GM18861 (cell line): ENCODE data around the gene SLC13A5.
"Not testable (repeated sequence)": the region's sequence is repeated elsewhere in the genome, so short reads cannot be mapped to it uniquely, and the experiment has no call there.

ENCODE experiments used
- ATAC-seq: cut with Tn5 transposase; IDR thresholded peaks from one replicate; pipeline ENCODE4 v1.9.1; 2021; ENCODE audit not compliant: unreplicated experiment

Gene SLC13A5

GRCh38 chr17:6713130-6713917 lies at the start of gene SLC13A5:
SLC13A5 (minus strand) TSS chr17:6713369; CDS start chr17:6713333, 36 bp downstream.
- ATAC-seq: no peak

- no peak for ATAC-seq
Observed at GRCh38 chr17:6761779-6762178, 48.6 kb upstream of the SLC13A5 start.

GRCh38 chr17:6757747-6758146 lies 44.6 kb upstream of the SLC13A5 start:
- no peak for ATAC-seq

GRCh38 chr17:6756425-6757031 lies 43.4 kb upstream of the SLC13A5 start:
- ATAC-seq: no peak

- ATAC-seq: peak; percentile 57
Observed at GRCh38 chr17:6755731-6756184, 42.6 kb upstream of the SLC13A5 start, which contains the start of gene XAF1. XAF1 (plus strand) TSS chr17:6756046; CDS start chr17:6756079, 33 bp downstream.

GRCh38 chr17:6755281-6755680 lies 42.1 kb upstream of the SLC13A5 start:
- no peak for ATAC-seq

GRCh38 chr17:6753546-6753945 lies 40.4 kb upstream of the SLC13A5 start:
- ATAC-seq: no peak

- no peak for ATAC-seq
Observed at GRCh38 chr17:6753006-6753445, 39.9 kb upstream of the SLC13A5 start.

GRCh38 chr17:6752068-6752909 lies 39.1 kb upstream of the SLC13A5 start:
- no peak for ATAC-seq

- ATAC-seq: no peak
Observed at GRCh38 chr17:6749519-6749918, 36.4 kb upstream of the SLC13A5 start.

GRCh38 chr17:6748617-6749016 lies 35.4 kb upstream of the SLC13A5 start:
- no peak for ATAC-seq

GRCh38 chr17:6746665-6747064 lies 33.5 kb upstream of the SLC13A5 start:
- ATAC-seq: not testable (repeated sequence)

- no peak for ATAC-seq
Observed at GRCh38 chr17:6729531-6729930, 16.4 kb upstream of the SLC13A5 start.

GRCh38 chr17:6724009-6724408 lies 10.8 kb upstream of the SLC13A5 start:
- ATAC-seq: no peak

GRCh38 chr17:6721744-6722143 lies 8.6 kb upstream of the SLC13A5 start:
- no peak for ATAC-seq

- ATAC-seq: no peak
Observed at GRCh38 chr17:6716736-6717135, 3.6 kb upstream of the SLC13A5 start.

GRCh38 chr17:6714315-6714874 lies 1.2 kb upstream of the SLC13A5 start:
- ATAC-seq: no peak

- no peak for ATAC-seq
Observed at GRCh38 chr17:6713918-6714271, 726 bp upstream of the SLC13A5 start.

- ATAC-seq: no peak
Observed at GRCh38 chr17:6712854-6713129, 377 bp downstream of the SLC13A5 start.

GRCh38 chr17:6712058-6712853 lies 913 bp downstream of the SLC13A5 start:
- ATAC-seq: no peak

- ATAC-seq: no peak
Observed at GRCh38 chr17:6711681-6712057, 1.5 kb downstream of the SLC13A5 start.
